ENCODE results near the gene GLI2.

The GLI2 gene

GRCh38 chr2:120738117-120738516, 2.4 kb downstream of the GLI2 start:
- H3K27ac ChIP-seq (ENCODE audit: low read depth, low read length), result peak overlapping the region; percentile 73

GRCh38 chr2:120738786-120739437, 3.2 kb downstream of the GLI2 start:
- H3K36me3 ChIP-seq (ENCODE audit: insufficient read depth, low read length), result no peaks in the 10 kb centered on the region
- H3K4me1 ChIP-seq (ENCODE audit: control insufficient read depth, insufficient read depth, low read length, unreplicated experiment), result peaks cover 46% of the 10 kb centered on the region
- H2AFZ ChIP-seq (ENCODE audit: low read length, unreplicated experiment), result no peak overlapping the region
- H3K4me3 ChIP-seq (ENCODE audit: low read depth, low read length), result peak overlapping the region; percentile 99
- no peak overlapping the region for H3K27ac ChIP-seq (ENCODE audit: low read depth, low read length)
- no peaks in the 10 kb centered on the region for H3K27me3 ChIP-seq (ENCODE audit: insufficient read depth, low read length)
- peaks cover 74% of the 10 kb centered on the region for H3K79me2 ChIP-seq (ENCODE audit: control insufficient read depth, insufficient read depth, low read length, unreplicated experiment)

More at GRCh38 chr2:120738117-120738516, 2.4 kb downstream of the GLI2 start:
- Histone ChIP-seq H3K79me2 (ENCODE audit: control insufficient read depth, insufficient read depth, low read length, unreplicated experiment) (peaks cover 66% of the 10 kb centered on the region), H2AFZ (ENCODE audit: low read length, unreplicated experiment) (peak overlapping the region; percentile 72), H3K36me3 (ENCODE audit: insufficient read depth, low read length) (no peaks in the 10 kb centered on the region), H3K27me3 (ENCODE audit: insufficient read depth, low read length) (no peaks in the 10 kb centered on the region), H3K4me1 (ENCODE audit: control insufficient read depth, insufficient read depth, low read length, unreplicated experiment) (peaks cover 53% of the 10 kb centered on the region), H3K4me3 (ENCODE audit: low read depth, low read length) (peak overlapping the region; percentile 99)

GRCh38 chr2:120739438-120740090, 3.9 kb downstream of the GLI2 start:
- H3K4me3 ChIP-seq (ENCODE audit: low read depth, low read length), result 0 out of 2 replicates have a peak overlapping the region, but pooled peaks have one; percentile 99
- H3K79me2 ChIP-seq (ENCODE audit: control insufficient read depth, insufficient read depth, low read length, unreplicated experiment), result peaks cover 80% of the 10 kb centered on the region
- no peak overlapping the region for H2AFZ ChIP-seq (ENCODE audit: low read length, unreplicated experiment)
- H3K36me3 ChIP-seq (ENCODE audit: insufficient read depth, low read length), result no peaks in the 10 kb centered on the region
- no peak overlapping the region for H3K27ac ChIP-seq (ENCODE audit: low read depth, low read length)
- no peaks in the 10 kb centered on the region for H3K27me3 ChIP-seq (ENCODE audit: insufficient read depth, low read length)
- peaks cover 42% of the 10 kb centered on the region for H3K4me1 ChIP-seq (ENCODE audit: control insufficient read depth, insufficient read depth, low read length, unreplicated experiment)

- Histone ChIP-seq H3K4me3 (ENCODE audit: low read depth, low read length) (peak overlapping the region; percentile 82), H3K36me3 (ENCODE audit: insufficient read depth, low read length) (no peaks in the 10 kb centered on the region), H3K27ac (ENCODE audit: low read depth, low read length) (peak overlapping the region; percentile 30; the same call in 1 of the 2 replicates), H3K79me2 (ENCODE audit: control insufficient read depth, insufficient read depth, low read length, unreplicated experiment) (peaks cover 84% of the 10 kb centered on the region), H2AFZ (ENCODE audit: low read length, unreplicated experiment) (no peak overlapping the region), H3K27me3 (ENCODE audit: insufficient read depth, low read length) (no peaks in the 10 kb centered on the region), H3K4me1 (ENCODE audit: control insufficient read depth, insufficient read depth, low read length, unreplicated experiment) (peaks cover 39% of the 10 kb centered on the region)
Measured at GRCh38 chr2:120740375-120740764, 4.7 kb downstream of the GLI2 start.

- Histone ChIP-seq H3K79me2 (ENCODE audit: control insufficient read depth, insufficient read depth, low read length, unreplicated experiment) (peaks cover 90% of the 10 kb centered on the region), H3K4me3 (ENCODE audit: low read depth, low read length) (peak overlapping the region; percentile 82), H3K36me3 (ENCODE audit: insufficient read depth, low read length) (no peaks in the 10 kb centered on the region), H3K27me3 (ENCODE audit: insufficient read depth, low read length) (no peaks in the 10 kb centered on the region), H3K27ac (ENCODE audit: low read depth, low read length) (peak overlapping the region; percentile 30; the same call in 1 of the 2 replicates), H2AFZ (ENCODE audit: low read length, unreplicated experiment) (peak overlapping the region; percentile 72), H3K4me1 (ENCODE audit: control insufficient read depth, insufficient read depth, low read length, unreplicated experiment) (peaks cover 39% of the 10 kb centered on the region)
Measured at GRCh38 chr2:120740765-120741524, 5.3 kb downstream of the GLI2 start.

GRCh38 chr2:120741571-120742561, 6.2 kb downstream of the GLI2 start:
- H3K4me3 ChIP-seq (ENCODE audit: low read depth, low read length), result peak overlapping the region; percentile 82

GRCh38 chr2:120743657-120744056, 8.0 kb downstream of the GLI2 start:
- no peaks in the 10 kb centered on the region for H3K36me3 ChIP-seq (ENCODE audit: insufficient read depth, low read length)
- H3K4me3 ChIP-seq (ENCODE audit: low read depth, low read length), result no peak overlapping the region
- H3K79me2 ChIP-seq (ENCODE audit: control insufficient read depth, insufficient read depth, low read length, unreplicated experiment), result peaks cover 98% of the 10 kb centered on the region
- no peaks in the 10 kb centered on the region for H3K27me3 ChIP-seq (ENCODE audit: insufficient read depth, low read length)
- H3K27ac ChIP-seq (ENCODE audit: low read depth, low read length), result no peak overlapping the region
- peaks cover 31% of the 10 kb centered on the region for H3K4me1 ChIP-seq (ENCODE audit: control insufficient read depth, insufficient read depth, low read length, unreplicated experiment)
- no peak overlapping the region for H2AFZ ChIP-seq (ENCODE audit: low read length, unreplicated experiment)

More at GRCh38 chr2:120741571-120742561, 6.2 kb downstream of the GLI2 start:
- Histone ChIP-seq H3K27me3 (ENCODE audit: insufficient read depth, low read length) (no peaks in the 10 kb centered on the region), H3K4me1 (ENCODE audit: control insufficient read depth, insufficient read depth, low read length, unreplicated experiment) (peaks cover 39% of the 10 kb centered on the region), H3K36me3 (ENCODE audit: insufficient read depth, low read length) (no peaks in the 10 kb centered on the region), H3K79me2 (ENCODE audit: control insufficient read depth, insufficient read depth, low read length, unreplicated experiment) (peaks cover 93% of the 10 kb centered on the region), H3K27ac (ENCODE audit: low read depth, low read length) (peak overlapping the region; percentile 30; the same call in 1 of the 2 replicates), H2AFZ (ENCODE audit: low read length, unreplicated experiment) (peak overlapping the region; percentile 72)

- Histone ChIP-seq H3K79me2 (ENCODE audit: control insufficient read depth, insufficient read depth, low read length, unreplicated experiment) (peaks cover 96% of the 10 kb centered on the region), H3K4me1 (ENCODE audit: control insufficient read depth, insufficient read depth, low read length, unreplicated experiment) (peaks cover 31% of the 10 kb centered on the region), H3K36me3 (ENCODE audit: insufficient read depth, low read length) (no peaks in the 10 kb centered on the region), H3K27ac (ENCODE audit: low read depth, low read length) (no peak overlapping the region), H3K27me3 (ENCODE audit: insufficient read depth, low read length) (no peaks in the 10 kb centered on the region), H3K4me3 (ENCODE audit: low read depth, low read length) (no peak overlapping the region), H2AFZ (ENCODE audit: low read length, unreplicated experiment) (no peak overlapping the region)
Measured at GRCh38 chr2:120744817-120745216, 9.1 kb downstream of the GLI2 start.

GRCh38 chr2:120745420-120746111, 9.9 kb downstream of the GLI2 start:
- Histone ChIP-seq H3K36me3 (ENCODE audit: insufficient read depth, low read length) (no peaks in the 10 kb centered on the region), H2AFZ (ENCODE audit: low read length, unreplicated experiment) (no peak overlapping the region), H3K4me1 (ENCODE audit: control insufficient read depth, insufficient read depth, low read length, unreplicated experiment) (peaks cover 31% of the 10 kb centered on the region), H3K27ac (ENCODE audit: low read depth, low read length) (no peak overlapping the region), H3K4me3 (ENCODE audit: low read depth, low read length) (no peak overlapping the region), H3K79me2 (ENCODE audit: control insufficient read depth, insufficient read depth, low read length, unreplicated experiment) (peaks cover 95% of the 10 kb centered on the region), H3K27me3 (ENCODE audit: insufficient read depth, low read length) (no peaks in the 10 kb centered on the region)
